Natural killer cell (primary cell): ENCODE data around the gene C17orf114.
A peak's percentile ranks its signal among the peaks of the same experiment; 100 is the strongest.

ENCODE experiments used
- ATAC-seq, 3 donors: fragments of 150-1000 bp in 2 of 3; fragments of 200-7000 bp in 1 of 3; cut with Tn5 transposase; 1 replicate in 1 of 3; 2 replicates in 2 of 3; pipeline ENCODE4 v1.10.0; 2021; ENCODE audit warnings: mild to moderate bottlenecking in 2 of 3, moderate library complexity in 2 of 3
- DNase-seq, 2 donors: peaks; one replicate each; pipeline versions ENCODE4 v3.0.0 to v3.0.0-alpha.2; 2013 to 2021; ENCODE audit warnings: mixed read lengths in 1 of 2
- H3K27ac ChIP-seq: one replicate; pipeline ENCODE4 v1.5.1; 2013; ENCODE audit warnings: mild to moderate bottlenecking, low read length
- H3K27me3 ChIP-seq: one replicate; pipeline ENCODE4 v1.6.1; 2013; ENCODE audit warnings: low read length; ENCODE audit not compliant: control insufficient read depth, insufficient read depth
- H3K36me3 ChIP-seq: one replicate; pipeline ENCODE4 v1.6.1; 2013; ENCODE audit warnings: low read length; ENCODE audit not compliant: control insufficient read depth, insufficient read depth
- H3K4me1 ChIP-seq: one replicate; pipeline ENCODE4 v1.6.1; 2013; ENCODE audit warnings: low read length; ENCODE audit not compliant: control insufficient read depth, insufficient read depth
- H3K4me3 ChIP-seq: one replicate; pipeline ENCODE4 v1.5.1; 2013; ENCODE audit warnings: low read length
- H3K9me3 ChIP-seq: one replicate; pipeline ENCODE4 v1.6.1; 2013; ENCODE audit warnings: low read length; ENCODE audit not compliant: control insufficient read depth, insufficient read depth
- H3K27ac Mint-ChIP-seq, 2 donors: one replicate each; pipeline ENCODE4 v1.8.0; 2022; ENCODE audit warnings: mild to moderate bottlenecking in 2 of 2, mixed read lengths in 2 of 2, moderate library complexity in 1 of 2
- H3K27me3 Mint-ChIP-seq, 2 donors: one replicate each; pipeline ENCODE4 v1.8.0; 2022; ENCODE audit warnings: low read depth in 2 of 2, mixed read lengths in 2 of 2
- H3K36me3 Mint-ChIP-seq: one replicate; pipeline ENCODE4 v1.8.0; 2022; ENCODE audit warnings: mixed read lengths
- H3K4me1 Mint-ChIP-seq, 2 donors: one replicate each; pipeline ENCODE4 v1.8.0; 2022; ENCODE audit warnings: mixed read lengths in 2 of 2
- H3K4me3 Mint-ChIP-seq: one replicate; pipeline ENCODE4 v1.8.0; 2022; ENCODE audit warnings: mild to moderate bottlenecking, moderate library complexity, mixed read lengths
- H3K9me3 Mint-ChIP-seq, 2 donors: one replicate each; pipeline ENCODE4 v1.8.0; 2022; ENCODE audit warnings: mixed read lengths in 2 of 2
- WGBS: methylation state at CpG from one replicate; pipeline ENCODE4 v1.1.7; 2013; ENCODE audit warnings: missing lambda C conversion rate; ENCODE audit not compliant: insufficient coverage; 5-methylcytosine and 5-hydroxymethylcytosine counted together
- intact Hi-C: fragments of 100-400 bp; cut with micrococcal nuclease; formaldehyde crosslinking; loops from one replicate; pipeline ENCODE4 v1.14.2; 2022
- TF ChIP-seq, protein P1 (sequence below): fragments of 200-600 bp; IDR thresholded peaks from one replicate; pipeline ENCODE4 v1.8.0; 2022; ENCODE audit warnings: antibody characterized with exemption

C17orf114 gene

DNA sequence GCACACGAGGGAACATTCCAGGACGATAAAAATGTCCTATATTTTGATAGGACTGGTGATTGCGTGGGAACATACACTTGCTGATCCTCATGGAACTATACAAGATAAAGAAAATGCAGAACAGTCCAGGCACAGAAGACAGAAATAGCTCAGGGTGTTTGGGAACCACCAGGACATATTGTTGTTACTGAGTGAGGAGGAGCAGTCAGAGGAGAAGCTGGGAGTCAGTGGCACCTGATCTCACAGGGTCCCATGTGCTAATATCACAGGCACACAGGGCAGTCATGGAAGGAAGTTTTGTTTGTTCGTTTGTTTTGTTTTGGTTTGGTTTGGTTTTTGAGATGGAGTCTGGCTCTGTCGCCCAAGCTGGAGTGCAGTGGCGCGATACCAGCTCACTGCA is 10.6 kb upstream of the C17orf114 start:
- TF ChIP-seq, protein P1, sequence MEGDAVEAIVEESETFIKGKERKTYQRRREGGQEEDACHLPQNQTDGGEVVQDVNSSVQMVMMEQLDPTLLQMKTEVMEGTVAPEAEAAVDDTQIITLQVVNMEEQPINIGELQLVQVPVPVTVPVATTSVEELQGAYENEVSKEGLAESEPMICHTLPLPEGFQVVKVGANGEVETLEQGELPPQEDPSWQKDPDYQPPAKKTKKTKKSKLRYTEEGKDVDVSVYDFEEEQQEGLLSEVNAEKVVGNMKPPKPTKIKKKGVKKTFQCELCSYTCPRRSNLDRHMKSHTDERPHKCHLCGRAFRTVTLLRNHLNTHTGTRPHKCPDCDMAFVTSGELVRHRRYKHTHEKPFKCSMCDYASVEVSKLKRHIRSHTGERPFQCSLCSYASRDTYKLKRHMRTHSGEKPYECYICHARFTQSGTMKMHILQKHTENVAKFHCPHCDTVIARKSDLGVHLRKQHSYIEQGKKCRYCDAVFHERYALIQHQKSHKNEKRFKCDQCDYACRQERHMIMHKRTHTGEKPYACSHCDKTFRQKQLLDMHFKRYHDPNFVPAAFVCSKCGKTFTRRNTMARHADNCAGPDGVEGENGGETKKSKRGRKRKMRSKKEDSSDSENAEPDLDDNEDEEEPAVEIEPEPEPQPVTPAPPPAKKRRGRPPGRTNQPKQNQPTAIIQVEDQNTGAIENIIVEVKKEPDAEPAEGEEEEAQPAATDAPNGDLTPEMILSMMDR = no peak
- Mint-ChIP-seq H3K27ac (no peak overlapping the region), H3K4me3 (no peak overlapping the region), H3K36me3 (no peaks in the 10 kb centered on the region), H3K9me3 (no peaks in the 10 kb centered on the region), H3K4me1 (peaks cover 0 to 6% of the 10 kb centered on the region in 2 donors), H3K27me3 (no peaks in the 10 kb centered on the region)
- WGBS = 92% methylated on average over 7 of the region's 7 CpGs
- DNase-seq = no peak
- H3K4me1 ChIP-seq = peaks cover 4% of the 10 kb centered on the region
- H3K27ac ChIP-seq = no peak overlapping the region
- H3K9me3 ChIP-seq = no peaks in the 10 kb centered on the region
- intact Hi-C loops = no loop called here
- no peak for ATAC-seq
- H3K4me3 ChIP-seq = no peak overlapping the region
- H3K27me3 ChIP-seq = no peaks in the 10 kb centered on the region
- no peaks in the 10 kb centered on the region for H3K36me3 ChIP-seq

DNA sequence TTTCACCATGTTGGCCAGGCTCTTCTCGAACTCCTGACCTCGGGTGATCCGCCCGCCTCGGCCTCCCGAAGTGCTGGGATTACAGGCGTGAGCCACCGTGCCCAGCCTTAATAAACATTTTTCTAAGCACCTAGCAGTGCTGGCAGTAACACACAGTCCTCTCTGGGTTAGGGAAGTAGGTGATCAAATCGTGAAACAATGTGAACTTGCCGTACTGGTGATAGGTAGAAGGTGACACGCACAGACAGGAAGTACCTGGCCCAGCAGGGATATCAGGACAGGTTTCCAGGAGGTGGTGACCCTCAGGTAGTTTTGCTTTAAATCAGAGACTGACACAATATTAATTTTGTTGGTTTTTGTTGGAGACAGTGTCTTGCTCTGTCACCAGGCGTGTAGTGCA is 9.3 kb upstream of the C17orf114 start:
- Histone ChIP-seq H3K4me3 (no peak overlapping the region), H3K27me3 (no peaks in the 10 kb centered on the region), H3K4me1 (peaks cover 8% of the 10 kb centered on the region), H3K36me3 (no peaks in the 10 kb centered on the region), H3K27ac (no peak overlapping the region), H3K9me3 (no peaks in the 10 kb centered on the region)
- intact Hi-C loops = no loop called here
- H3K4me3 Mint-ChIP-seq = no peak overlapping the region
- ATAC-seq (no peak), DNase-seq (no peak)
- H3K27me3 Mint-ChIP-seq = no peaks in the 10 kb centered on the region
- H3K27ac Mint-ChIP-seq = no peak overlapping the region
- H3K4me1 Mint-ChIP-seq = peaks cover under 1 to 6% of the 10 kb centered on the region in 2 donors
- H3K36me3 Mint-ChIP-seq = no peaks in the 10 kb centered on the region
- TF ChIP-seq, protein P1 = no peak
- no peaks in the 10 kb centered on the region for H3K9me3 Mint-ChIP-seq
- 90% methylated on average over 11 of the region's 12 CpGs for WGBS

DNA sequence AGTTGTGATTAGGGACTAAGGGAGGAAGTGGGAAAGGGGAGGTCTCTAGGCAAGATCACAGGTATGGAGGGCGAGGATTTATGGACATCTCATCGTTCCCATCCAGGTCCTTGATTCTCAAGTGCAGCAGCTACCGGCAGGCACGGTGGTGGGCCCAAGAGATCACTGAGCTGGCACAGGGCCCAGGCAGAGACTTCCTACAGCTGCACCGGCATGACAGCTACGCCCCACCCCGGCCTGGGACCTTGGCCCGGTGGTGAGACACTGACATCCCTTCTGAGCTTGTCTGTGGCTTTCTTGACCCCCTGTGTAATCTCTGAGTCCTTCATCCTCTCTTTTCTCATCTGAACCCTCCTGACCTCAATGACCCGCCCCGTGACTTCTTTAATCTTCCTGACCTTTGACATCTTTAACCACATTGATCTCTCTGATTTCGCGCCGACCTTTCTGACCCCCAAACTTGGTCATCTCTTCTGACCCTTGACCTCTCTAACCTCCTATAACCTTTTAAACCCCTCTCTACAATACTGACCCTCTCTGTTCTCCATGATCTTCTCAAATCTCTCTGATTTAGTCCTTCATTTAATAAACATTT is 8.7 kb upstream of the C17orf114 start:
- no peaks in the 10 kb centered on the region for H3K36me3 Mint-ChIP-seq

More for the DNA sequence above, 8.7 kb upstream of the C17orf114 start:
- Mint-ChIP-seq H3K27me3 (no peaks in the 10 kb centered on the region), H3K9me3 (no peaks in the 10 kb centered on the region), H3K27ac (no peak overlapping the region), H3K4me3 (peak overlapping the region; percentile 37), H3K4me1 (peaks cover 5 to 6% of the 10 kb centered on the region in 2 donors)
- 68% methylated on average over 13 of the region's 13 CpGs for WGBS
- Histone ChIP-seq H3K4me3 (no peak overlapping the region), H3K27ac (no peak overlapping the region), H3K36me3 (no peaks in the 10 kb centered on the region), H3K4me1 (peaks cover 10% of the 10 kb centered on the region), H3K9me3 (no peaks in the 10 kb centered on the region), H3K27me3 (no peaks in the 10 kb centered on the region)
- DNase-seq (no peak), ATAC-seq (no peak)
- intact Hi-C loops = no loop called here
- TF ChIP-seq, protein P1 = no peak
